HG02623 (cell line): ENCODE results near the gene UNC5CL.
"Not testable (repeated sequence)": the region's sequence is repeated elsewhere in the genome, so short reads cannot be mapped to it uniquely, and the experiment has no call there.

Experiments used
- ATAC-seq: cut with Tn5 transposase; IDR thresholded peaks from one replicate; pipeline ENCODE4 v1.9.1; 2021; ENCODE audit warnings: moderate library complexity; ENCODE audit not compliant: unreplicated experiment

UNC5CL gene

DNA sequence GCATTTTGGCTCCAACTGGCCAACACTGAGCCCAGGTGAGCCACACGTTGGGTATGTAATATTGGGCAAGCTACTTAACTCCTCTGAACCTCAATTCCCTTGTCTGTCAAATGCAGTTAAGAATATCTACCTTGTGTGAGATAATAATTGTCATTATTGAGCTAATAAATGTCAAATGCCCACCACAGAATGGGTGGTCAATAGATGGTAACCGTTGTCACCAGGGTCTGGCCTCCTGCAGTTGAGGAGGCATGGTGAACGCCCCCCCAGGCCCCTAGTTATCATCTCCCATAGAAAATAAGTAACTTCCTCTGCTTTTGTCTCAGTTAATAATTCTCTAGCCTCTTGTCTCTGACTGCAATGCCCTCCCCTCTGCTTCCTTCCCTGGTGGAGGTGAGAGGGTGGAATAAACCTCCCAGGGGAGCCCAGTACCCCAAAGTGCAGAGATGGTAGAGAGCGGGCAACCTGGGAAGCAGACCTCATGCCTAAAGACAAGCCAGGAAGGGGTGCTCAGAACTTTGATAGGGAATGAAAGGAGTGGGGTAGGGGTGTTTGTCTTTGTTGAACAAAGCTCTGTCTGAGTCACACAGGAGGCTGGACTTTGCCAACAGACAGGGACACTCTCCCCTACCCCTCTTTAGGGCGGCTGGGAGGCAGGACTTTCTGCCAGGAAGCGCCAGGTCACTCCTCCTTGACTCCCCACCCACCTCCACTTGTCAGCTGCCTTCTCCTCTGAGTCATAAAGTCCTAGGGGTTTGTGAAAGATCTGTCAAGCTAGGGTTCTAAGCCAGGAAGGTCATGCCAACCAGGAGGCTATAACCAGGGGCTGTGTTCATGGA is 1.3 kb upstream of the UNC5CL start:
- ATAC-seq, result no peak

DNA sequence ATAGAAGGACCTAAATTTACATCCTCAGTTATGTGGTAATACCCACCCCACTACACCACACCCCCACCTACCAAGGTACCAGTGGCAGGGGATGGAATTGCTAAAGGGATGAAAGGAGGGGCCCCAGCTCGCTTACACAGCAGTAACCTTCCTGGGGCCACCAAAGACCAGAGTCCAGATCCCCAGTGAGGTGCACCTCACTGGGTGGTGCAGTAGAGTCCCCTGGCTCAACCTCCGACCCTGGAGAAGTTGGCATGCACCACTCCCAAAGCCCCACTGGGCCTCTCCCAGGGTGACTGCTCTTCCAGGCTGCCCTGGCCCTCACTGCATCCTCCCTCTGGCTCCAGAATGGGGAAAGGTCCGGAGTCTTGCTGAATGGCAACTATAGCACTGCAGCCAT is 816 bp downstream of the UNC5CL start:
- no peak for ATAC-seq

DNA sequence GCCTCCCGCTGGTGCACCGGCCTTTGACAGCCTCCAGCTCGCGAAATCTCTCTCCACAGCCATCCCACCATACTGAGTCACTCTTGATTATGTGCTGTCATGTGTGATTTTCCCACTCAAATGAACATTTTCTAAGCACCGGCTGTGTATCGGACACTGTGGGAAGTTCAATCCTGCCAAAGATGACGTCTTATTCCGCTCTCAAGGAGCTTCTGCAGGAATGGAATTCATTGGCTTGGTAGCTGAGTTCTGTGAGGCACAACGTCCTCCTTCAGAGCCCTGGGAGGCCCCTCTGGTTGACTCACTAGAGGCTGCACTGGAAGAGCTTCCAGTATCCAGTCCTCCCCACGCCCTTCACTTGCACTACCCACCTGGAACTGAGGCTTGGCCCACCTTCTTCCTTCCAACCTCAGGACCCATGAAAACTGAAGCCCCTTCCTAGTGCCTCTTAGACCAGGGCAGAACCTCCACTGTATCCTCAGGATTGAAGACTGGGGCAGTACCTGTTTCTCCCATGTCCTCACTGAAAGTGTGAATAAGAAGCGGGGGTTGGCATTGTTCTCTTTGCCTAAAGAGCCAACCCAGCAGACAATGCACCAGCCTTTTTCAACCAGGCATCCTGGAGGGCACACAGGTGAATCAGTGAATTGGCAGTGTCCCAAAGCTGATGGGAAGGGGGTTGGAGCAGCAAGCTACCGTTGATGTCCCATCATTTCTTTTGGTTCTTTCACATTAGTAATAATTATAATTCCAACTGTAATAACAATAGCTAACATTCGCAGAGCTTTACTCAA is 1.7 kb downstream of the UNC5CL start:
- ATAC-seq, result no peak

DNA sequence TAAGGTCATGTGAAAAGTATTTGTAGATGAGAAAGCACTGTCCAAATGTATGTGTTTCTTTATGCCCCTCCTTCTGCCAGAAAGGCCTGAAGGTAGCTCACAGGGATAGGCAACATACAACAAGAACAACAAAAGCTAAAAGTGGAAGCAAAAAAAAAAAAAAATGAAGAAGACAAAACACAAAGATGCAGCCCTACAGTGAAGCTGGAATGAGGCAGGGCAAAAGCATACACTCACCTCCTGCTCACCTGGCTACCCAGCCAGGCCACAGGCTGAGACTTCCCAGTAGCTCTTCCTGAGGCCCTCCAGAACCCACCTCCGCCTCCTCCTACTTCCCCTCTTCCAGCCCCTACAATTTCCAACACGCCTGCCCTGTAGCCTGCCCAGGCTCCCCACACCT is 2.4 kb downstream of the UNC5CL start:
- ATAC-seq, result no peak

DNA sequence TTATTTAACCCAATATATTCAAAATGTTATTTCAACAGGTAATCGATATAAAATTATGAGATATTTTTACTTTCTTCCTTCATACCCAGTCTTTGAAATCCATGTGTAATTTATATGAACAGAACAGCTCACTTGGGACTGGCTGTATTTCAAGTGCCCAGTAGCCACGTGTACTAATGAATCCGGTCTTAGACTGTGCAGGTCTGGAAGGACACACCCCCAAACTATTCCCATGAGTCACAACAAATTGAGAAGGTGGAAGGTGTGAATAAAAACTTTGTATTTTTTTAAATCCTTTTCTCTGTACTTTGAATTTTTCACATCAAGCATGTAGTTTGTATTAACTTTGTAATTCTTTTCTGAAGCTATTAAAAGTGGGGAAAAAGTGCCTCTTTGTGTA is 2.8 kb downstream of the UNC5CL start:
- no peak for ATAC-seq

DNA sequence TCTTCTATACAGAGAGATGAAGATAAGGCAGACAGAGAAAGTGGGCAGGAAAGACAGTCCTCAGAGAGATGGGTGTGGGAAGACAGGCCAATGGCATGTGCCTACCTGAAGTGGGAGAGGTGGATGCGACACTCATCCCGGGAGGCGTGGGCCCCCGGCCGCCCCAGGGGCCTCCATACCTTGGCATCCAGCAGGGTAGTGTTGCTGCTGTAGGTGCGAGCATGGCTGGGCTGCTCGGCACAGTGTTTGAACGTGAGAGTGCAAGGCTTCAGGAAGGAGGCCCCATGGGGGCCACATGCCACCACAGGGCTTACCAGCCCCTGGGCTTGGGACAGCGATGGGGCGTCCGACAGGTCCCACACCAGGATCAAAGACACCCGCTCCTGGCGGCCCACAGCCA is 5.2 kb downstream of the UNC5CL start:
- no peak for ATAC-seq

DNA sequence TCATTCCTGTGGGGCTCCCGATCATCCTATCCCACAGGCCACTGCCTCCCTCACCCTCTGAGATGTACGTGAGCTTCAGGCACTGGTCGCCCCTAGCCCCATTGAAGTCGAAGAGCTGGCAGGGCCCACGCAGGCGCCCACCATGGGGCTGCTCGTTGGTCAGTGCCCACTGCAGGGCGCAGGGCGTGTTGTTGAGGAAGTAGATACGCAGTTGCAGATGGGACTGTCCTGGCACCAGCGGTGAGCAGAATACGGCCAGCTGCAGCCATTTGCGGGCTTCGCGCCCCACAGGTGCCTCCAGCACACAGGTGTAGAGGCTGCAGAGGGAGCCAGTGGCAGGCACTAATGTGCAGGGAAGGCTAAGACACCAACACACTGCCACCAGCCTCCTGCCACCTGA is 6.2 kb downstream of the UNC5CL start:
- ATAC-seq, result no peak

DNA sequence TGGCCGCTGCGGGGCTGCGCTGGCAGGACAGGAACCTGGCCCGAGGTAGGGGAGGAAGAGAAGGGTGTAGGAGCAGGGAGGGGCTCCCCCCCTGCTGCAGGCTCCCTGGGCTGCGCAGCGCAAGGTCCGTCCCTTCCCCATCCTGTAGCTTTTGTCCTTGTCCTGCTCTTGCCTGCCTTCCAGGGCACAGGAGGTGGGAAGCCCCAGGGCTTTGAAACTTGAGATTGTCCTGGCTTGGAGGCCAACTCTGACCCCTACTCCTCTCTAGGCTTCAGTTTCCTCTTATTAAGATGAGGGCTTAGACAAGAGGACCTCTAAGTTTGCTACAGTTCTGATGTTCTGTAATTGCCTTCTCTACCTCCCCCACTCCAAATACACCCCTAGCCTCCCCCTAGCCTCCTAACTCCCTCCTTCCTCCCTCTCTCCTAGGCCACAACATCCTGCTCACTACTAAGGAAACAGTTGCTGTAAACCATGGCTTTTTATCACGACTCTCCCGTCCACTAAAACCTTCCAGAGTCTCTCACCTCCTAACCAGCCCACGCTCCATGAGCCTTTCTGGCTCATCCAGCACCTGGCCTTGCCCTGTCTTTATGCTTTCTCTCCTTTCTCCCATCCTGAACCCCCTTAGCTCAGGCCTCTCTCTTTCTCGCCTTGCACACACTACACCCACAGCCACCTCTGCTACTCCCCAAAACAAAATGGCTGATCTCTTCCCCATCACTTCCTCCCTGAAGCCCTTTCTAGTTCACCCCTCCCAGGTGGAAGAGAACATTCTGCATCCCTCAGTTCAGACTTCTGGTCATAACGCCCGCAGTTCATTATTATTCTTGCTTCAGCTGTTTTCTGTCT is 10.2 kb downstream of the UNC5CL start:
- peak; percentile 33 for ATAC-seq

DNA sequence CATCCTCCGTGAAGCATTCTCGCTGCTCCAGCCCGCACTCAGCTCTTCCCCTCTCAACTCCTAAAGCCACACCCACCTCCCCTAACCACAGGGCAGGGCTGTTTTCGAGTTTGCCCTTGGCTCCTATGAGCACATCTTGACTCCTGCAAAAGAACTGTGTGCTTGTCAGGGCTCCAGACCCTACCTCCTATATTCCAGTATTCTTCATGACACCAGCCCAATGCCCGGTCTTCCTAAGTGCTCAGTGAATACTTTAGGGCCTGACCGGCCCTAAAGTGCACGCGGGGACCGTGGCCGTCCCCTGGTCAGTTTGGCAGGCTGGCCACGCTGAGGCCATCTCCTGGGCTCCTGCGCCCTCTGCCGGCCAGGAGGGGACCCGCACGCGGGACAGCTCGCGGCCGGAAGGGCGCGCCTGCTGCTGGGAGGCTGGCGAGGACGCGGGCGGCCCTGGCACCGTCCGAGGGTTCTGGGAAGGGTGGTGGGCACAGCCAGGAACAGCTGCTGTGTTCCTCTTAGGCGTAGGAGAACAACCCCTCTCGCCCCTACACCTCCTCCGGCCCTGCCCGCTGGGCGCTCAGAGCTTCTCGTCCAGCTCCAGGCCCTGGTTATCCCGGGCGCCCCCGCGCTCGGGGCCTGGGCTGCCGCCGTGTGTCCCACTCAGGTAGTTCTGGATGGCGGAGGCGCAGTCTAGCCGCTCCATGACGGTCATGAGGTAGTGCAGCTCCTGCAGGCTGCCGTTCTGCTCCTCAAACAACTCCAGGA is 11.0 kb downstream of the UNC5CL start:
- peak; percentile 84 for ATAC-seq

DNA sequence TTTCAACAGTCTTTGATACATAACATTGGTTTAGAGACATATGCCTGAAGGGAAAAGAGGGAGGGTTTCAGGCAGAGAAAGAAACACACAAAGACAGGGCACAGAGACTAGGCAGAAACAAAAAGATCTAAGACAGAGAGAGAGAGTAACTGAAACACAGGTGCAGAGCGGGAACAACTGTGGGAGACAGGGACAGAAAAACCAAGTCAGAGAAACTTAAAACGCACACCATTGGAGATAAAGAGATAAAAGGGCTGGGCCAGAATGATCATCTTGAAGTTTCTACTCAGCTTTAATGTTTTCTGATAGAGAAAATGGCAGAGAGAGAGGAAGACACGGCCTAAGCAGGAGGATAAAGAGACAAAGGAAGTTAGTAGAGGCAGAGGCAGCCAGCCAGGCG is 11.8 kb downstream of the UNC5CL start:
- ATAC-seq, result no peak

DNA sequence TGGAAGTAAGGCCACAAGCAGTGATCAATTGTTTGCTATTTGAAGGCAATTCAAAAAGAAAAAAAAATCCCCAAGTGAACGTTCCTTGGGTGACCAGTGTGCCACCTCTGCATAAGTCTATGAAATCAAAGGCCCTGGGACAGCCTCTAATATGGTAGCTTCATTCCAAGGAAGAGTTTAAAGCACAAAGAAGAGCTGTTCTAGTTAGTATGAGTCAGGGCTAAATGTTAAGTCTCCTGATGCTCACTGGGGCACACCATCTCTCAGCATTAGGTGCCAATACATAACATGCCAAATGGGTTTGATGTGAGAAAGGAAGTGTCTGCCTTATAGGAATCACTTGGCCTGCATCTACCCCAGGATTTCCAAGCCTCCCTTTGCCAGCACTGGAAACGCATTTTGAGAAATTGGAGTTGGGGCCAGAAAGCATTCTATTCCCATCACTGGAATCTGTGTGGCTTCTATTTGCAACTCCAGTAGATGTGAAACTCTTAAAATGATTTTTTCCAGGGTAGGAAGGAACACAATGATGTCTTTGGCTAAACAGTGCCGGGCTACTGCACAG is 13.0 kb downstream of the UNC5CL start:
- no peak for ATAC-seq

DNA sequence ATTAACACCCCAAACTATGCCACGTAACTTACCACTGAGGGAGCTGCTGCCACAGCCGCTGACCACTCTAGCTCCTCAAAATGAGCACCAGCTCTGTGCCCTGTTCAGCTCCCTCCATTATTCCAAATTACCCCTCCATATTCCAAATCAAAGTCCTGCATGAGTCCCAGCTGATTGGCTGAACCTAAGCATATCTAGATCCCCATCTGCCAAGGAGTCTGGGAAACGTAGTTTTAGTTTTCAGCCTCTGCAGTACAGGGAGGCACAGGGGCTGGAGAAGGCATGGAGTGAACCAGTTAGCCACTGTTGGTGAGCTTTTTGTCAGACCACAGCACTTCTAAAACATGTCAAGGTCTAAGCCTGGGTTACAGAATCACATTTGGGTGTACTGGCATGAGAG is 15.9 kb downstream of the UNC5CL start:
- no peak for ATAC-seq

DNA sequence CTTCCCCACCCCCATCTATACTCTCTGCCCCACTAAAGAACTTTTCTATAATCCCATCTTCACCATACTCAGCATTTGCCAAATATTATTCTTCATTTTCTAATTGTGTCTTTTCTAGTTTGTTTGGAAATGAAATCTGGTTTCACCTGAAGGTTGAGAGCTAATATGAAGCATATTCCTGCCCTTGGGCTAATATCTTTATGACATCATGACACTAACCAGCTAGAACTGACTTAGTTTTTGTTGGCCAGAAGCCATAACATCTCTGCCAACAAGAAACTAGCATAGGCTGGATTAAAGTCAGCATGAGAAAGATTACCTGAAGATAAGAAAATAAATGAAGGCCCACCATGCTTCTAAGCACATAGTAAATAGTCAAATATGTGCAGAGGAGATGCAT is 16.7 kb downstream of the UNC5CL start:
- ATAC-seq, result no peak

DNA sequence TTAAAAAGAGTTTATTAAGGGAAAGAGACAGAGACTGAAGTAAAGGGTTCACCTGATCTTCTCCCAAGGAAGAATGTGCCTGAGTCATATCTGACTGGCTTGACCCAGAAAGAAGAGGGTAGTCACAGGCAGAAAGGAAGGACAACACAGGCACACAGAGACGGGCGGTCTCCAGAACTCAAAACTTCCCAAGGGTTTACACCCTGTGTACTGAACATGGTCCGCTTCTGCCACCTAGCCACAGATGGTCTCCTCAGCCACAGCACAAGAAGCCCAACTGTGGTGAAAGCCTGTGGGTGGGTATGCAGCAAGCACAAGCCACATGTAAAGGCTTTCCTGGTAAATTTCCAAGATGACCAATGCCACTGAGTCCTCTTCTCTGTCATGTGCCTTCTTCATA is 17.2 kb downstream of the UNC5CL start:
- ATAC-seq, result no peak

DNA sequence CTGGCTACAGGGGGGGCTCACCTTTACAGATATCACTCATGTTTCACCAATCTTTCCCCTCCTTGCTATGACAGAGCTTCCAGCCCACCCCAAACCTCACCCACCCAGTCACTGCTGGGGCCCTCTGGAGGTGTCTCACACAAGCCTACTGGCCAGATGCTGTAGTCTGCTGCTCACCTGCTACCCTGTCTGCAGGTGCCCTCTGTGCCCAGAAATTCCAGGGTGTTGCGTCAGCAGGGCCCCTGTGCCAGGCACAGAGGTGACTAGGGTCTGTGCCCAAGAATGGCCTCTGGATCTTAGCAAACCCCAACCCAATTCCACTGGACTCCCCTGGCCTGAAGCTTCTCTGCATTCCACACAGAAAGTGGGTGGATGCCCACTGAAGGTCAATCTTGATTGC is 21.4 kb downstream of the UNC5CL start:
- ATAC-seq, result no peak

DNA sequence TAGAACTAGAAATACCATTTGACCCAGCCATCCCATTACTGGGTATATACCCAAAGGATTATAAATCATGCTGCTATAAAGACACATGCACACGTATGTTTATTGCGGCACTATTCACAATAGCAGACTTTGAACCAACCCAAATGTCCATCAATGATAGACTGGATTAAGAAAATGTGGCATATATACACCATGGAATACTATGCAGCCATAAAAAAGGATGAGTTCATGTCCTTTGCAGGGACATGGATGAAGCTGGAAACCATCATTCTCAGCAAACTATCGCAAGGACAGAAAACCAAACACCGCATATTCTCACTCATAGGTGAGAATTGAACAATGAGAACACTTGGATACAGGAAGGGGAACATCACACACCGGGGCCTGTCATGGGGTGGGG is 23.2 kb downstream of the UNC5CL start:
- ATAC-seq, result not testable (repeated sequence)

DNA sequence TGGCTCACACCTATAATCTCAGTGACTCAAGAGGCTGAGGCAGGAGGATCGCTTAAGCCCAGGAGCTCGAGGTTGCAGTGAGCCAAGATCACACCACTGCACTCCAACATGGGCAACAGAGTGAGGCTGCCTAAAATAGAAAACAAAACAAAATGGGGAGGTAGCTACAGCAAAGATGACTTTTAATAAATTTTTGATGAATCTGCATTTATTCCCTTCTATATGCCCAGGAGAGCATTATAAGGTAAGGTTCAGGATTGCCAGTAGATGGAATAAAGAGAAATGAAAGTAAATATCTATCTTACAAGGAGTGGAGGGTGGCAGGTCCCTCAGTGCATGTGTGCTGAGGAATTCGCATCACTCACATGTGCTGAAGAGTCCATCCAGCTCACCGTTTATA is 24.2 kb downstream of the UNC5CL start:
- ATAC-seq, result no peak

DNA sequence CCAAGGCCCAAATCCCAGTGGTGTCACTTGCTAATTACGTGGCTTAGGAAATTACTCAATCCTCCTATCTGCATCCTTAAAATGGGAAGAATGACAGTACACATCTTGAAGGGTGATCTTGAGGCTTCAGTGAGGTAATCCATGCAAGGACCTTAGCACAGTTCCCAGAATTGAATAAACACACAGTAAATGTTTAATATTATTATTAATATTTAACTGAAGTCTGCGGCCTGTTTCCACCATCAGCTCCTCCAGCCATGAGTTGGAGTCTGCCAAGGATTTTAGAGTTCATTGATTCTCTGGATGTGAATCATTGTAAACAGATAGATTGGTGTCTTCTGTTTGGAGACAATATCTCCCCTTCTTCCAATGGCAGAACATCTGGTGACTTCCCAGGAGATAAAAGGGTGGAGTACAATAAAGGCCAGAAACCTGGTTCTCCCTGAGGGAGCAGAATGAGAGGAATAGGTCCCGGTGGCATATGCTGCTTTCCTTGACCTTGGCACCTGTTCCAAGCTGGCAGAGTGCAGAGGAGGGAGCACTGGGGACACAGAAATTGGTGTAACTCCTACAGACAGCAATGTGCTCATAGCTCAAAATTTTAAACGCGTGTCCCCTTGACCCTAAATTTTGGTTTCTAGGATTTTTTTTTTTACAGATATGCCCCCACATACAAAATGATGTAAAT is 25.4 kb downstream of the UNC5CL start:
- ATAC-seq, result no peak

DNA sequence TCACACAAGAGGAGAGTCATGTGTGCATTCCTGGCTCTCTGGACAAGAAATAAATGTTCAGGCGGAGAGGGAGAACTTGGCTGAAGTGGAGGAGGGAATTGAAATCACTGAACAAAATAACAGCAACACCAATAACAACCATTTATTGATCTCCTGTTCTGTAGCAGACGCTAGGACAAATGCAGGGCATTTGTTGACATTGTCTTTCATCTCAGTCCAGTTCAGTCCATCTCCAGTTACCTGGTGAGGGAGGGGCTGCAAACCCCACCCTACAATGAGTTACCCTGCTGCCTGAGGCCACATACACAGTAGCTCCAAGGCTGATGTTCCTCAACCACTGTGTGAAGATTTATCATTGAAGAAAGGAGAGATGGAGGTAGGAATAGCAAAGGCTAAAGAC is 27.3 kb downstream of the UNC5CL start:
- ATAC-seq, result no peak

DNA sequence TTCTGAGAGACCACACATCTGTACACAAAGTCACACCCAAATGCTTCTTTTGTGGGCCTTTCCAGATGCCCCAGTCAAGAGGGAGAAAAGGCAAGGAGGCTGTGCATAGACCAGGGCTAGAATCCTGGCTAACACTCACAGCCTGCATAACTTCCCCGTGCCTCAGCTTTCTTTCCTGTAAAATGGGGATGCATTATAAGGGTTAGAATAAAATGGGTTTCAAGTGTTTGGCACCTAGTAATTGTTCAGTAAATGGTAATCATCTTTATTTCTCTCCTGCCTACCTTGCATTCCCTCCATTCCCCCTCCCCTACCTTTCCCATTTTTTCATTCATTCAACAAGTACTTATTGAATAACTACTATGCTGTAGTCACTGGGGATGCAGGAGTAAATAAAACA is 29.4 kb downstream of the UNC5CL start:
- no peak for ATAC-seq
